GM06990 (cell line): ENCODE measurements around the gene WDR35.
A peak's percentile ranks its signal among the peaks of the same experiment; 100 is the strongest.

ENCODE experiments used
- DNase-seq: peaks from one replicate; pipeline ENCODE4 v3.0.0-alpha.2; 2011; ENCODE audit not compliant: insufficient read length; ENCODE audit errors: extremely low read depth
- H3K27me3 ChIP-seq: replicated peaks from 2 replicates; pipeline ENCODE4 v1.6.0; 2011; ENCODE audit warnings: low read length; ENCODE audit not compliant: control insufficient read depth, insufficient read depth
- H3K36me3 ChIP-seq: 2 replicates; pipeline ENCODE4 v1.5.1; 2011; ENCODE audit warnings: low read length; ENCODE audit not compliant: control insufficient read depth, insufficient read depth
- H3K4me3 ChIP-seq: replicated peaks from 2 replicates; pipeline ENCODE4 v1.5.1; 2011; ENCODE audit warnings: low read depth, mild to moderate bottlenecking, control low read depth, low read length
- TF ChIP-seq, protein P1 (sequence below): IDR thresholded peaks from 2 replicates; pipeline ENCODE4 v1.5.1; 2011; ENCODE audit warnings: low read length, control low read depth, mild to moderate bottlenecking, inconsistent platforms; ENCODE audit not compliant: insufficient read depth, poor library complexity, severe bottlenecking

Gene WDR35

DNA sequence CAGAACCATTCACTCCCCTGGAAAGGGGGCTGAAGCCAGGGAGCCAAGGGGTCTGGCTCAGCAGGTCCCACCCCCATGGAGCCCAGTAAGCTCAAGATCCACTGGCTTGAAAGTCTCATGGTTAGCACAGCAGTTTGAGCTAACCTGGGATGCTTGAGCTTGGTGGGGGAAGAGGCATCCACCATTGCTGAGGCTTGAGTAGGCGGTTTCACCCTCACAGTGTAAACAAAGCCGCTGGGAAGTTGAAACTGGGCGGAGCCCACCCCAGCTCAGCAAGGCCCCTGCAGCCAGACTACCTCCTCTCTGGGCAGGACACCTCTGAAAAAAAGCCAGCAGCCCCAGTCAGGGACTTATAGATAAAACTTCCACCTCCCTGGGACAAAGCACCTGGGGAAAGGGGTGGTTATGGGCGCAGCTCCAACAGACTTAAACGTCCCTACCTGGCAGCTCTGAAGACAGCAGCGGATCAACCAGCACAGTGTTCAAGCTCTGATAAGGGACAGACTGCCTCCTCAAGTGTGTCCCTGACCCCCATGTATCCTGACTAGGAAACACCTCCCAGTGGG lies 73.4 kb downstream of the WDR35 start:
- no peaks in the 10 kb centered on the region; the same call in 1 of the 2 replicates for H3K36me3 ChIP-seq
- no peak overlapping the region for H3K4me3 ChIP-seq
- no peaks in the 10 kb centered on the region for H3K27me3 ChIP-seq
- no peak for DNase-seq
- TF ChIP-seq, protein P1, sequence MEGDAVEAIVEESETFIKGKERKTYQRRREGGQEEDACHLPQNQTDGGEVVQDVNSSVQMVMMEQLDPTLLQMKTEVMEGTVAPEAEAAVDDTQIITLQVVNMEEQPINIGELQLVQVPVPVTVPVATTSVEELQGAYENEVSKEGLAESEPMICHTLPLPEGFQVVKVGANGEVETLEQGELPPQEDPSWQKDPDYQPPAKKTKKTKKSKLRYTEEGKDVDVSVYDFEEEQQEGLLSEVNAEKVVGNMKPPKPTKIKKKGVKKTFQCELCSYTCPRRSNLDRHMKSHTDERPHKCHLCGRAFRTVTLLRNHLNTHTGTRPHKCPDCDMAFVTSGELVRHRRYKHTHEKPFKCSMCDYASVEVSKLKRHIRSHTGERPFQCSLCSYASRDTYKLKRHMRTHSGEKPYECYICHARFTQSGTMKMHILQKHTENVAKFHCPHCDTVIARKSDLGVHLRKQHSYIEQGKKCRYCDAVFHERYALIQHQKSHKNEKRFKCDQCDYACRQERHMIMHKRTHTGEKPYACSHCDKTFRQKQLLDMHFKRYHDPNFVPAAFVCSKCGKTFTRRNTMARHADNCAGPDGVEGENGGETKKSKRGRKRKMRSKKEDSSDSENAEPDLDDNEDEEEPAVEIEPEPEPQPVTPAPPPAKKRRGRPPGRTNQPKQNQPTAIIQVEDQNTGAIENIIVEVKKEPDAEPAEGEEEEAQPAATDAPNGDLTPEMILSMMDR = no peak

DNA sequence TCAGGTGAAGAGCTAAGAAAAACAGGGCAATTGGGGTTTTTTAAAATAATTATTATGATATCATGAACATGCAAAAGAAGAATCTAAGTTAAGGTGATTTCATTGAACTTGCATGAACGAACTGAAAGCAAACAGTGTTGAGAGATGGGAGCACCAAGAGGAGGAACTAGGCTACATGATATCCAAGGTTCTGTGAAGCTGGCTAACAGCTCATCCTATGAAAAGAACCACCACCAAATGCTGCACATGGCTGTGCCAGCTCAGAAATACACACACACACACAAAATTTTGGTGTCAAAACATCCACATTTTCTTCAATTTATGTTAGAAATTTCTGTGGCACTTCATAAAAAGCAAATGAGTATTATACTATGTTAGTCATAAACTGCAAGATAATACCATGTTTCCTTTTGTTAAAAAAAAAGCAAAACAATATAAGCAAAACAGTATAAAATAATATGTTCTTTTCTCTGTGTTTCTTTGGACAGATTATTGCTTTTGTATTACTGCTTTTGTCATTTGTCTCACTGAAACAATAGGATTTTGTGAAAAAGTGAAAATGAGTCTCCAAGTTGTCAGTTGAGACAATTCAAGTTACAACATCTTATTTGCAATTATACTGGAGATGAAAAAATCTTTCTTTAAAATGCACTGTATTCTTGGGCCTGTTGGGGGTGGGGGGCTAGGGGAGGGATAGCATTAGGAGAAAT lies 75.5 kb downstream of the WDR35 start:
- TF ChIP-seq, protein P1 = no peak
- no peaks in the 10 kb centered on the region; the same call in 1 of the 2 replicates for H3K36me3 ChIP-seq
- DNase-seq = no peak
- no peaks in the 10 kb centered on the region for H3K27me3 ChIP-seq
- no peak overlapping the region for H3K4me3 ChIP-seq

DNA sequence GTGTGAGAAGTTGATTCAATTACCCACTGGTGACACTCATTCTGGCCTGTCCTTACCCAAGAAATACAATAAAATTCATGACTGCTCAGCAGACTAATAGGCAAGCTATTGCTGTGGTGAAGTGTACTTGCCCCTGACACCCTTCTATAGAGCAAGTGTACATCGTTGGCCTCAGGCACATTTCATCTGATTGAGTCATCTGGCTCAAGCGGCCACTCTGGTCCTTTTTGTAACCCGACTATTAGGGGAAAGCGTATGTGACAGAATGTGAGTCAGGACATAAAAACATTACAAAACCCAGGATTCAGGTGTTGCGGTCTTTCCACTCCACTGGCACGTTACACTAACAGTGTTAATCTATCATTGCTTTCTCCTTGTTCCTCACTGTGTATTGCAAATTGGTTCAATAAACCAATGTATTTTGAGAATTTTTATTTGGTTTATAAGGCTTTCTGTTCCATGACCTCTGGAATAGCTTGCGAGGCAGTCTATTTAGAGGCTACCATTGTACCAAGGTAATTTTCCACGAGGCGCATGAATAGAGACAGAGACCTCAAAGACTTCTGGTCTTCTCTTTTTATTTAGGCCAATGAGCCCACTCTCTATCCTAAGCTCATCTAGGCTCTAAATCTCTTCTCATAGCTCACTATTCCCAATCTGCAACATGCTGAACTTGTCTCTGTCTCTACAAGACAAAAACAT lies 77.9 kb downstream of the WDR35 start:
- H3K4me3 ChIP-seq = no peak overlapping the region
- no peak for DNase-seq
- no peaks in the 10 kb centered on the region for H3K27me3 ChIP-seq
- H3K36me3 ChIP-seq = no peaks in the 10 kb centered on the region; the same call in 1 of the 2 replicates
- TF ChIP-seq, protein P1 = no peak

DNA sequence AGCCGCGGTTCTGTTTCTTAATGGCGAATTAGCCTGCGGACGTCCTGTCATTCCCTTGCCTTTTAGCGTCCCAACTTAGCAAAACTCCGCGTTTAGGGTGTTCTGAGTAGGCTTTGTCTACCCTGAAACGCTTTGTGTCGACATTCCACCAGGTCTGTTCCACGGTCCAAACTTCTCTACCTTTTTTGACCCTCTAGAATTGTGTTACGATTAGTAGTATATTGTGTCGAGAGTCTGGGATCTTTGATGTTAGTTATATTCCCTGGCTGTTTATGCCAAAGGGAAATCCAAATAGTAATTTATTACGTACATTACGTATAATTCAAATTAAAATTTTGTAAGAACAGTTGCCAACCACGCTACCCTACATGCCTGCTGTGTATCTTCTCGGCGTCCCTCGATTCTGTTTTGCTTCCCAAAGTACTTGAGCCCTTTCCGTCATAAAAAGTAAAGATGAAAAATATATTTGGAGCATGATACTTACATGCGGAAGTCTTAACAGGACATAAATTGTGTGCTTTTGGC lies 87.6 kb downstream of the WDR35 start:
- Histone ChIP-seq H3K36me3 (no peaks in the 10 kb centered on the region), H3K4me3 (peak overlapping the region; percentile 82), H3K27me3 (no peaks in the 10 kb centered on the region)
- no peak for DNase-seq
- TF ChIP-seq, protein P1 = no peak

DNA sequence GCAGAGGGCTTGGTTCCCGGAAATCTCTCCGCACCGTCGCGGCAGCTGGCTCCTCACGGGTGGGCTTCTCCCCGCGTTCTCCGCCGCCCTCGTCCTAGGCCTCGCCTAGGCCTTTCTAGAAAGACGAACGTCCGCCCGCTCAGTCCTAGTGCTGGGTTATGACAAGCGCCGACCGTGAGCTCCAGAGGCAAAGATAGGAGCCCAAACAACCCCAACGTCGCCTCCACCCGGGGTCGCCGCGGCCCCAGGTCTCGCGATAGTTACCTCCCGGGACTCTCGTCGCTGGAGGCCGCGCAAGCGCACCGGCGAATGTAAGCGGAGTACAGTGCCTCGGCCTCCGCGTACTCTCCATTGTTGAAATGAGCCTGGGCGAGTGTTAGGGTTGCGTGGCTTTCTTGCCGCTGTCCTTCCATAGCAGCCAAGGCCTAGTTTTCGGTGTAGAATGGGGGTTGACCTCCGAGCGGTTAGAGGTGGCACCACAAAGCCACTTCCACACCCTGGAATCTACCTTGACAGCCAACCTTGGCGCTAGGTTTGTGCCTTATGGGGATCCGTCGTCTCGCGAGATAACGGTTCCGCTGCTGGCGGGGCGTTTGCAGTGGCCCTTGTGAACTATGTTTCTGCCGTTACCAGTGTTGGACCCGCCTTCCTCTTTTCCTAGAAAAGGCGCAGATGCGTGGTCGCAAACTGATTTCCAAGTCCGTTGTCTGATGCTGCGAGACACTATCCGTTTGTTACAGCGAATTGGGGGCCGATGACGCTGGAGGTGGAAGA lies 88.3 kb downstream of the WDR35 start, which contains the start of gene TTC32:
TSS of gene TTC32 (minus strand) at position 542 of the 774 bp plus-strand sequence. CDS start at position 413, 129 bp downstream.
- Histone ChIP-seq H3K36me3 (no peaks in the 10 kb centered on the region), H3K27me3 (no peaks in the 10 kb centered on the region), H3K4me3 (peak within 1 kb of the TSS; percentile 82)
- TF ChIP-seq, protein P1 = peak; percentile 27
- DNase-seq = peak; percentile 94
